ENCODE results near the gene EPX. TPM values are rescaled to one million over a fixed set of nuclear protein-coding genes. Genes with fewer than 3 reads are reported as not detected.

The EPX gene
- total and polyA plus RNA-seq, 2 of the 4 experiments (the other 2 are of a cell fraction), result not detected

GRCh38 chr17:58224315-58224714 lies 31.8 kb downstream of the EPX start:
- CTCF ChIA-PET, result no interaction called here
- TF ChIP-seq BHLHE40 (IDR thresholded peaks at IDR 0.05; ENCODE audit: low read depth, low read length), result no peak
- no peak for TF ChIP-seq CTCF (conservative IDR thresholded peaks at IDR 0.05; ENCODE audit: low read depth, low read length)
- TF ChIP-seq ELK1 (IDR thresholded peaks at IDR 0.05; ENCODE audit: borderline replicate concordance, low read depth, low read length), result no peak
- no peak for TF ChIP-seq MAFK (IDR thresholded peaks at IDR 0.05; ENCODE audit: low read depth, low read length)
- no peak for TF ChIP-seq CEBPB (IDR thresholded peaks at IDR 0.05; ENCODE audit: low read depth, low read length)
- no peak for TF ChIP-seq RCOR1 (IDR thresholded peaks at IDR 0.05; ENCODE audit: insufficient replicate concordance, low read length)
- TF ChIP-seq NFE2L2 (IDR thresholded peaks at IDR 0.05; ENCODE audit: low read depth, low read length), result no peak
- TF ChIP-seq FOS (IDR thresholded peaks at IDR 0.05; ENCODE audit: low read depth, low read length), result peak; percentile 47; the same call in 1 of the 2 replicates
- no peaks in the 10 kb centered on the region for H3K9me3 ChIP-seq (ENCODE audit: control insufficient read depth, insufficient read depth, low read length)
- intact Hi-C loops (cut with micrococcal nuclease), result no loop called here
- H3K4me2 ChIP-seq (ENCODE audit: low read depth, low read length), result no peak overlapping the region
- 25% methylated on average over 1 of the region's 1 CpG; no CpG with 5 or more reads in 1 of the 2 experiments for WGBS, 2 experiments (ENCODE audit: extremely low coverage in 2 of 2, insufficient read length in 1 of 2)
- BruUV-seq (replicated peaks), result no TSS peak
- H3K14ac ChIP-seq (replicated peaks; ENCODE audit: low read depth, low read length), result no peak overlapping the region
- no peak overlapping the region for H3K27ac ChIP-seq (ENCODE audit: insufficient read depth, low read length)
- no peak overlapping the region for H2BK5ac ChIP-seq (ENCODE audit: low read depth, low read length, poor library complexity, severe bottlenecking)
- H4K8ac ChIP-seq (ENCODE audit: low read depth in 2 of 2, low read length in 2 of 2), result no peak overlapping the region
- POLR2A ChIA-PET (ENCODE audit: unreplicated experiment), result no interaction called here
- no peaks in the 10 kb centered on the region for H3K79me1 ChIP-seq (ENCODE audit: low read depth in 1 of 2, low read length in 2 of 2)
- no peak overlapping the region for H3K9ac ChIP-seq (ENCODE audit: low read depth, low read length)
- H2AFZ ChIP-seq (replicated peaks; ENCODE audit: low read length, poor library complexity), result no peak overlapping the region
- no peak for ATAC-seq (ENCODE audit: low read depth)
- H2AK5ac ChIP-seq (ENCODE audit: low read depth, low read length), result no peak overlapping the region
- H2BK20ac ChIP-seq (ENCODE audit: low read depth, low read length), result no peak overlapping the region
- in situ Hi-C loops (cut with MboI; ENCODE audit: low sequenced_read_pairs), result no loop called here
- no peak overlapping the region for H2BK120ac ChIP-seq (ENCODE audit: low read depth, low read length)
- no peak overlapping the region for H4K5ac ChIP-seq (ENCODE audit: low read depth, low read length)
- no peak overlapping the region for H3K4ac ChIP-seq (ENCODE audit: low read depth, low read length)
- no peak overlapping the region for H4K91ac ChIP-seq (ENCODE audit: insufficient read depth, low read depth, low read length)
- H2BK15ac ChIP-seq (ENCODE audit: low read depth, low read length), result no peak overlapping the region
- no peaks in the 10 kb centered on the region; the same call in 1 of the 2 replicates for H3K27me3 ChIP-seq (ENCODE audit: control insufficient read depth, insufficient read depth, low read length)
- H4K20me1 ChIP-seq (ENCODE audit: insufficient read depth, low read length), result no peaks in the 10 kb centered on the region
- H2AK9ac ChIP-seq (replicated peaks; ENCODE audit: low read depth, low read length, poor library complexity), result no peak overlapping the region
- 0 out of 2 replicates have a peak overlapping the region, but pooled peaks have one; percentile 16 for H3K56ac ChIP-seq (ENCODE audit: extremely low read depth, insufficient read depth, low read length)
- peak; percentile 46 for DNase-seq
- no peak overlapping the region for H3K4me3 ChIP-seq (ENCODE audit: insufficient read depth, low read depth, low read length)
- no peak overlapping the region for H3K23ac ChIP-seq (ENCODE audit: low read depth, low read length)
- H3K36me3 ChIP-seq (ENCODE audit: control insufficient read depth, insufficient read depth, low read length), result no peaks in the 10 kb centered on the region
- H3K9me1 ChIP-seq (ENCODE audit: insufficient read depth, low read length), result peaks cover 2% of the 10 kb centered on the region; the same call in 1 of the 2 replicates
- no peak overlapping the region for H3K18ac ChIP-seq (ENCODE audit: low read depth, low read length)
- peaks cover 3% of the 10 kb centered on the region; the same call in 1 of the 2 replicates for H3K4me1 ChIP-seq (ENCODE audit: control insufficient read depth, insufficient read depth, low read length)
- dilution Hi-C loops (cut with HindIII; ENCODE audit: low sequenced_read_pairs, unreplicated experiment), result no loop called here
